Left ventricle myocardium inferior (tissue), 1 donor: ENCODE data around the gene CCDC138. TPM values are rescaled to one million over a fixed set of nuclear protein-coding genes. Genes with fewer than 3 reads are reported as not detected.

ENCODE experiments used
- DNase-seq: peaks from one replicate; pipeline ENCODE4 v3.0.0-alpha.2; 2020
- H3K27ac ChIP-seq: fragments of 200-600 bp; replicated peaks from 2 replicates; pipeline ENCODE4 v1.8.0; 2021
- H3K27me3 ChIP-seq: fragments of 200-600 bp; 2 replicates; pipeline ENCODE4 v1.8.0; 2021; ENCODE audit warnings: low read depth
- H3K36me3 ChIP-seq: fragments of 200-600 bp; 2 replicates; pipeline ENCODE4 v1.8.0; 2021
- H3K4me1 ChIP-seq: fragments of 200-600 bp; 2 replicates; pipeline ENCODE4 v1.8.0; 2021
- H3K4me3 ChIP-seq: fragments of 200-600 bp; 2 replicates; pipeline ENCODE4 v1.8.0; 2021; ENCODE audit warnings: mild to moderate bottlenecking, moderate library complexity
- H3K9me3 ChIP-seq: fragments of 200-600 bp; replicated peaks from 2 replicates; pipeline ENCODE4 v1.8.0; 2021
- CTCF ChIP-seq: fragments of 200-600 bp; IDR thresholded peaks from 2 replicates; pipeline ENCODE4 v1.8.0; 2021; ENCODE audit warnings: antibody characterized with exemption, mild to moderate bottlenecking, borderline replicate concordance
- intact Hi-C: fragments of 100-400 bp; cut with micrococcal nuclease; formaldehyde crosslinking; loops from one replicate; pipeline ENCODE4 v1.11.0; 2022
- total RNA-seq: library from RNA; stranded (reverse); fragmentation: NEBNext Ultra II Directional; extraction: Animal tissue kit (Norgen Biotek cat#: 25700); gene quantifications from one replicate; pipeline ENCODE4 v1.2.1, GENCODE V29; 2021
- donor health status: DM: no; HTN: yes; CAD: no; lungs with severe emphysema.

Gene CCDC138
- total RNA-seq, 1 donor from 2014 or later, result 1.1 TPM

GRCh38 chr2:108786008-108786353, 590 bp upstream of the CCDC138 start:
- Histone ChIP-seq H3K4me3 (peak overlapping the region; percentile 84), H3K9me3 (no peaks in the 10 kb centered on the region), H3K4me1 (peaks cover 19% of the 10 kb centered on the region), H3K27ac (peak overlapping the region; percentile 69), H3K27me3 (no peaks in the 10 kb centered on the region), H3K36me3 (peaks cover 38% of the 10 kb centered on the region)
- no peak for DNase-seq
- no peak for TF ChIP-seq CTCF
- intact Hi-C loops, result no loop called here

- no peak for DNase-seq
- H3K27me3 ChIP-seq, result no peaks in the 10 kb centered on the region
- peaks cover 19% of the 10 kb centered on the region for H3K4me1 ChIP-seq
- H3K36me3 ChIP-seq, result peaks cover 27% of the 10 kb centered on the region
- H3K4me3 ChIP-seq, result peak overlapping the region; percentile 84
- no peak overlapping the region for H3K27ac ChIP-seq
- intact Hi-C loops, result no loop called here
- H3K9me3 ChIP-seq, result no peaks in the 10 kb centered on the region
- TF ChIP-seq CTCF, result no peak
Measured at GRCh38 chr2:108787216-108787541, 608 bp downstream of the CCDC138 start.

GRCh38 chr2:108803045-108803736, 16.6 kb downstream of the CCDC138 start:
- no peak for DNase-seq
- intact Hi-C loops, result no loop called here
- TF ChIP-seq CTCF, result no peak
- Histone ChIP-seq H3K36me3 (peaks cover 5% of the 10 kb centered on the region), H3K27me3 (no peaks in the 10 kb centered on the region), H3K4me3 (no peak overlapping the region), H3K27ac (no peak overlapping the region), H3K4me1 (no peaks in the 10 kb centered on the region), H3K9me3 (no peaks in the 10 kb centered on the region)

- H3K9me3 ChIP-seq, result peaks cover 13% of the 10 kb centered on the region
- intact Hi-C loops, result no loop called here
- H3K27me3 ChIP-seq, result no peaks in the 10 kb centered on the region
- no peak overlapping the region for H3K4me3 ChIP-seq
- TF ChIP-seq CTCF, result no peak
- H3K27ac ChIP-seq, result no peak overlapping the region
- H3K4me1 ChIP-seq, result no peaks in the 10 kb centered on the region
- peaks cover 5% of the 10 kb centered on the region for H3K36me3 ChIP-seq
- no peak for DNase-seq
Measured at GRCh38 chr2:108805032-108805431, 18.5 kb downstream of the CCDC138 start.

- no peak overlapping the region for H3K4me3 ChIP-seq
- intact Hi-C loops, result no loop called here
- TF ChIP-seq CTCF, result no peak
- H3K4me1 ChIP-seq, result no peaks in the 10 kb centered on the region
- H3K9me3 ChIP-seq, result peaks cover 20% of the 10 kb centered on the region
- H3K27ac ChIP-seq, result no peak overlapping the region
- no peaks in the 10 kb centered on the region for H3K27me3 ChIP-seq
- DNase-seq, result no peak
- H3K36me3 ChIP-seq, result peaks cover 5% of the 10 kb centered on the region
Measured at GRCh38 chr2:108805782-108806181, 19.2 kb downstream of the CCDC138 start.
